Measurements from ENCODE around the gene VAT1L.

The VAT1L gene

DNA sequence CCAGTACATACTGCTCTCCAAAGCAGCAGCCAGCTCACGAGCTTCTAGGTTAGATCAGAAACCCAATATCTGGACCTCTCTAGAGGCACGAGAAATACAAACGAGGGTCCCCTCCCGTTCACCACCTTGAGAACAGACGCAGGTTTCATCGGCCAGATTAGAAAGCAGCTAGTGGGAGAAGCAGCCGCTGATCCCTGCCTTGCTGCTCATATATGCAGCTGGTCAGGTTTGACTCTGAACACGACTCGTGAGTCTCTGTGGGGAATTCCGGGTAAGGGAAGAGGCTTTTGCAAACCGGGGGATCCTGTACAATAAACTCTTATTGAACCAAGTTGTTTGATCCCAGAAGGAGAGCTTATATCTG is 1.6 kb downstream of the VAT1L start:
- Mint-ChIP-seq H3K27me3 (ENCODE audit: low read depth) (peaks cover 87% of the 10 kb centered on the region), H3K27ac (no peak overlapping the region), H3K4me3 (peak overlapping the region; percentile 69 to 74 (median 72)), H3K9me3 (no peaks in the 10 kb centered on the region), H3K4me1 (peaks cover 7% of the 10 kb centered on the region), H3K36me3 (ENCODE audit: low read depth) (no peaks in the 10 kb centered on the region)
- no peak for TF ChIP-seq CTCF (IDR thresholded peaks at IDR 0.05; ENCODE audit: unreplicated experiment in 3 of 3)

DNA sequence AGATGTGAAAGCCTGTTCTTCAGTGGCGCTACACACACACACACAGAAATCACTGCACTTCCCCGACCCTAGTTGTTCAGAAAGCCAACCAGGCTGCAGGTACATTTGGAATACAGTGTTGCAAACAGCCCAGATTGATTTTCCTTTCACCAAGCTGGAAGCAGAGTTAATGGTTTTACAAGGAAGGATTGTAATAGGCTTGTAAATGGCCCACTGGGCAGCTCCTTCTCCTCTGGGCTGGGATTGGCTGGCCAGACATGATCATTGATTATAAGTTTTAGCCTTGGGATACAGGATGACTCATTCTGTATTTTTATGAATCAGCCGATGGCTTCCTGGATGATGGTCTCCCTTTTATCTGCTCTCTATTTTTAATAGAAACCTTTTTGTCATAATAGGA is 2.5 kb downstream of the VAT1L start:
- TF ChIP-seq CTCF (IDR thresholded peaks at IDR 0.05; ENCODE audit: unreplicated experiment in 3 of 3), result no peak
- no peaks in the 10 kb centered on the region for H3K9me3 Mint-ChIP-seq
- H3K4me1 Mint-ChIP-seq, result peaks cover 7% of the 10 kb centered on the region
- H3K4me3 Mint-ChIP-seq, result no peak overlapping the region
- peaks cover 86% of the 10 kb centered on the region for H3K27me3 Mint-ChIP-seq (ENCODE audit: low read depth)
- no peaks in the 10 kb centered on the region for H3K36me3 Mint-ChIP-seq (ENCODE audit: low read depth)
- no peak overlapping the region for H3K27ac Mint-ChIP-seq

DNA sequence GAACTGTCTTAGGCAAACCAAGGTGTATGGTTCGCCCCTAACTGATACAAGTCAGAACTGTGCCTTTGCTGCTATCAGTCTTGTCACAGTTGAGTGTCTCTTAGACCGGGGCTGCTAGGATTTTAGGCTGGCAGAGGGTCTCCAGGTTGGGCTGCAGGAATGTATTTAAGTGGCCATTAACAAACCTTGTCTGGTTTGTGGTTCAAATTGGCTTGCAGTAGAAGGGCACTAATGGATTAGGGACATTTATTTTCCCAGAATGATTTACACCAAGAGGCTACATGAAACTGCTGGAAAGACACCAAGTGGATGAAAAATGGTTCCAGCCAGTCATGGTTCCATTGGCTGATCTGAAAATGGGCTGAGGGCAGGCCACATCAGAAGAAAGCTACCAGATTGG is 5.1 kb downstream of the VAT1L start:
- H3K4me1 Mint-ChIP-seq, result peaks cover under 1% of the 10 kb centered on the region
- no peak overlapping the region for H3K27ac Mint-ChIP-seq
- H3K36me3 Mint-ChIP-seq (ENCODE audit: low read depth), result no peaks in the 10 kb centered on the region
- no peak overlapping the region for H3K4me3 Mint-ChIP-seq
- no peak for TF ChIP-seq CTCF (IDR thresholded peaks at IDR 0.05; ENCODE audit: unreplicated experiment in 3 of 3)
- peaks cover 71% of the 10 kb centered on the region for H3K27me3 Mint-ChIP-seq (ENCODE audit: low read depth)
- H3K9me3 Mint-ChIP-seq, result no peaks in the 10 kb centered on the region

DNA sequence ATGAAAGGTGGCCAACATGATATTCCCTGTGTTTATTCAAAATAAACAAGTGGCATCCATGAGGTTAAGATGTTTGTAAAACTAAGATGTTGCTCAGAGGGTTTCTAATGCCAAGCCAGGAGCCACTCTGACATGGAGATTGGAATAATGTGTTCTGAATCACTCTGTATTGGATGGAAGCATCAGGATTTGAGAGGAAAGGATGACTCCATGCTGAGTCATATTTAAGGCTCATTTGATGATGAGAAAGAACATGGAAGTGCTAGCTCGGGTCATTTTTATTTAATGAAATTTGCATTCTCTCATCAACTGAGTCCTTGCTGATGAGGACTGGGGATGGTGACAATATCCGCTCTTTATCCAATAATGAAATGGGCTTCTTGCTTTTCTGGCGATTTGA is 6.2 kb downstream of the VAT1L start:
- H3K4me1 Mint-ChIP-seq, result no peaks in the 10 kb centered on the region
- no peaks in the 10 kb centered on the region for H3K36me3 Mint-ChIP-seq (ENCODE audit: low read depth)
- no peak overlapping the region for H3K27ac Mint-ChIP-seq
- no peaks in the 10 kb centered on the region for H3K9me3 Mint-ChIP-seq
- peaks cover 73% of the 10 kb centered on the region for H3K27me3 Mint-ChIP-seq (ENCODE audit: low read depth)
- H3K4me3 Mint-ChIP-seq, result no peak overlapping the region
- TF ChIP-seq CTCF (IDR thresholded peaks at IDR 0.05; ENCODE audit: unreplicated experiment in 3 of 3), result no peak

DNA sequence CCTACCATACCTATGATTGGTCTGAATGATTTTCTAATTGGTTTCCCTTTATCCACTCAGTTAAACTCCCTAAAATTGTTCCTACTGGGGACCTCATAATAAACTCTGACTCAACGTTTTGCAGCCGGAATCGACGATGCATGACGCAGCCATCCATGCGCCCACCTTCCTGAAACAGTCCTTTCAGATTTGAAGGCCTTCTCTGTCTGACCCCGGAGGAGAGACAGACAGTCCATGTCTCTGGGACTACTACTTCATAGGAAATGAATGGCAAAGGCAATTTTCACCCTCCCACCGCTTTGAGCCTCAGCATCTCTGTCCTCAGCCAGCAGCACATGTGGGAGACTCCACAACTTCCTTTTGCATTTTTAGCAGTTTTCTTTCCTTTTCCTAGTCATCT is 13.5 kb downstream of the VAT1L start:
- Mint-ChIP-seq H3K27me3 (ENCODE audit: low read depth) (peaks cover 35% of the 10 kb centered on the region), H3K36me3 (ENCODE audit: low read depth) (no peaks in the 10 kb centered on the region), H3K9me3 (no peaks in the 10 kb centered on the region), H3K4me1 (peaks cover 1% of the 10 kb centered on the region), H3K27ac (no peak overlapping the region), H3K4me3 (no peak overlapping the region)
- TF ChIP-seq CTCF (IDR thresholded peaks at IDR 0.05; ENCODE audit: unreplicated experiment in 3 of 3), result no peak

- Mint-ChIP-seq H3K36me3 (ENCODE audit: low read depth) (no peaks in the 10 kb centered on the region), H3K9me3 (peaks cover 12% of the 10 kb centered on the region), H3K4me1 (peaks cover 4% of the 10 kb centered on the region), H3K4me3 (no peak overlapping the region), H3K27ac (no peak overlapping the region), H3K27me3 (ENCODE audit: low read depth) (peaks cover 8% of the 10 kb centered on the region)
- no peak for TF ChIP-seq CTCF (IDR thresholded peaks at IDR 0.05; ENCODE audit: unreplicated experiment in 3 of 3)
These were observed 17.0 kb downstream of the VAT1L start for GRCh38 chr16:77805398-77805797.

All from nephron (organoid).